Dendritic cell treated with granulocyte-macrophage colony-stimulating factor and Interleukin-4, amounts not matched to agents 40 ng/mL and 50 ng/mL, for 4 days (primary cell): ENCODE measurements around the gene ROBO1.

Source experiments
- H3K27ac Mint-ChIP-seq: one replicate; pipeline ENCODE4 v1.8.0; 2022; ENCODE audit warnings: mild to moderate bottlenecking, mixed read lengths
- H3K27me3 Mint-ChIP-seq: one replicate; pipeline ENCODE4 v1.8.0; 2022; ENCODE audit warnings: mild to moderate bottlenecking, mixed read lengths
- H3K36me3 Mint-ChIP-seq: one replicate; pipeline ENCODE4 v1.8.0; 2022; ENCODE audit warnings: low read depth, mixed read lengths
- H3K4me1 Mint-ChIP-seq: one replicate; pipeline ENCODE4 v1.8.0; 2022; ENCODE audit warnings: low read depth, mixed read lengths
- H3K4me3 Mint-ChIP-seq: one replicate; pipeline ENCODE4 v1.8.0; 2022; ENCODE audit warnings: mild to moderate bottlenecking, moderate library complexity, mixed read lengths
- H3K9me3 Mint-ChIP-seq: one replicate; pipeline ENCODE4 v1.8.0; 2022; ENCODE audit warnings: mixed read lengths
- intact Hi-C: fragments of 100-400 bp; cut with micrococcal nuclease; formaldehyde crosslinking; loops from one replicate; pipeline ENCODE4 v1.15.0; 2022

Gene ROBO1

GRCh38 chr3:79560698-79561097, 207.1 kb downstream of the ROBO1 start:
- no peaks in the 10 kb centered on the region for H3K4me1 Mint-ChIP-seq
- no peaks in the 10 kb centered on the region for H3K36me3 Mint-ChIP-seq
- H3K4me3 Mint-ChIP-seq = no peak overlapping the region
- intact Hi-C loops = no loop called here
- no peak overlapping the region for H3K27ac Mint-ChIP-seq
- H3K9me3 Mint-ChIP-seq = no peaks in the 10 kb centered on the region
- H3K27me3 Mint-ChIP-seq = no peaks in the 10 kb centered on the region

DNA sequence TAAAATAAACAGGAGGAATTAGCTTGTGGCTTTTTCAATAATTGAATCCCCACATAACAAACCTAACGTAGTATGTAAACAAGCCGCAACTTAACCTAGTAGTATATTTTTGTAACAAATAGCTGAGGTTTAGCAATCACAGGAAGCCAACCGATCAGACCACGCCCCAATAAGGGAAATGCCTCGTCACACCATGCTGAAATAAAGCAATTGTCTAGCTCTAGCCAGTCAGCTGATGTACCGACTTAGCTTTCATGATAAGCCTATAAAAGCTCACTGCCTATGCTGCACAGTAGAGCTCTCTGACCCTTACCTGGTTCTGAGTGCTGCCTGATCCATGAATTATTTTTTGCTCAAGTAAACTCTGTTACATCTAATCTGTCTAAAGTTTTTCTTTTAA, 208.9 kb downstream of the ROBO1 start:
- no peaks in the 10 kb centered on the region for H3K4me1 Mint-ChIP-seq
- H3K27me3 Mint-ChIP-seq = no peaks in the 10 kb centered on the region
- H3K27ac Mint-ChIP-seq = no peak overlapping the region
- no peak overlapping the region for H3K4me3 Mint-ChIP-seq
- no peaks in the 10 kb centered on the region for H3K9me3 Mint-ChIP-seq
- H3K36me3 Mint-ChIP-seq = no peaks in the 10 kb centered on the region
- intact Hi-C loops = no loop called here

DNA sequence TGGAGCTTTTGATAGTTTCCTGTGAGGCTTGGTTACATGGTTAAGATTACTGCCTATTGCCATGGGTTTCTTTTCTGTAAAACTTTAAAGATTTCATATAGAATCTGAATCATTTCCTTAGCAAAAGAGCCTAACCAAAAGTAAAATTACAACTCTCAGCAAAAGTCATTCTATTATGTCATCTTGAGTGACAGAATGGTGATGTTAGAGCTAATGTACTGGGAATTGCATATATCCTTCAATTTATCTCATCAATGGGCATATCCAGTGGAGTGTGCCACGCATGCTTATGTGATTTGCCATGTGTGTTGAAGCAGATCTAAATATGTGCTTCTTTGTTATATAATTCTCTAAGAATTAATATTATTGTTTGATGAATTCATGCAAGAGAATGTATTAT, 212.1 kb downstream of the ROBO1 start:
- H3K27ac Mint-ChIP-seq = no peak overlapping the region
- H3K4me3 Mint-ChIP-seq = no peak overlapping the region
- no peaks in the 10 kb centered on the region for H3K36me3 Mint-ChIP-seq
- no peaks in the 10 kb centered on the region for H3K27me3 Mint-ChIP-seq
- H3K4me1 Mint-ChIP-seq = no peaks in the 10 kb centered on the region
- no peaks in the 10 kb centered on the region for H3K9me3 Mint-ChIP-seq
- intact Hi-C loops = no loop called here

DNA sequence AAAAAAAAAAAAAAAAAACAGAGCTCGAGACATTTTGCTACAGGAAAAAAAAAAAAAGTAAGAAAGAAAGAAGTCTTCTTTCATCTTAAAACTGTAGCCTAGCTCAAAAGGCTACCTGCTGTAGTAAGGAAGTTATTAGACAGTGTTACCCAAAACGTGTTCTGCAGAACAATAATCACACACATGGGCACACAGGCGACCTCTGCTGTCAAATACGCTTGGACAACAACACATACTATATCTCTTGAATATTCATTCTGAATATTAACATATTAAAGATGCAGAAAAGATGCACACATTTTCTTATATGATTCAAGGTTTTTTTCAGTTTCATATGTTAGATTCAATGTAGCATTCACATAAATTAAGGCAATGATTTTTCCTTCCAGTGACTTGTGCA, 215.8 kb downstream of the ROBO1 start:
- intact Hi-C loops = no loop called here
- Mint-ChIP-seq H3K27me3 (no peaks in the 10 kb centered on the region), H3K36me3 (no peaks in the 10 kb centered on the region), H3K4me1 (no peaks in the 10 kb centered on the region), H3K9me3 (no peaks in the 10 kb centered on the region), H3K27ac (no peak overlapping the region), H3K4me3 (no peak overlapping the region)

DNA sequence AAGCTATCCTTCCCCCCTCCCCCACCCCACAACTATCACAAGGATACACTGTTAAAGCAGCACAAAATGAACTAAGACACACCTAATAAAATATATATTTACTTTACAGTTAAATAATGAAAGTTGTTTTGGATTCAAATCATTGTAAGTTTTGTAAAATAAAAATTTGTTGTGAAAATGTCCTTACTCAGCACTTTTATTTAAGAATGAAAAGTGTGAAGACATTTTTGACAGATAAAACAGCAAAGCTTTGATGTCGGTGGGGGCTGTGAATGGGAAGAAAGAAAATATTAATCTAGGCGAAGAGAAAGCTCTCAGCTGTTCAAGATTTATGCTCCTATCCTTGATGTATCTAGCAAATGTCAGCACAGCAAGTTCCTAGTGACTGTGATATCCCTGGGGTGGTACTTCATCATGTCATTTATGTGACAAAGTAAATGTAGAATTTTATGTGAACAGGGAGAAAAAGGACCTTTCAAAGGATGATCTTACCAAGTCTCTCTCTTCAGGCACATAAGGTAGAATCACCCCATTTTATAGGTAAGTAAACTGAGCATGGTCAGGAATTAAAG, 216.4 kb downstream of the ROBO1 start:
- Mint-ChIP-seq H3K9me3 (no peaks in the 10 kb centered on the region), H3K4me1 (no peaks in the 10 kb centered on the region), H3K36me3 (no peaks in the 10 kb centered on the region)

GRCh38 chr3:79543218-79543982, 224.4 kb downstream of the ROBO1 start:
- no peaks in the 10 kb centered on the region for H3K36me3 Mint-ChIP-seq
- H3K27me3 Mint-ChIP-seq = no peaks in the 10 kb centered on the region
- intact Hi-C loops = no loop called here
- no peak overlapping the region for H3K4me3 Mint-ChIP-seq
- no peak overlapping the region for H3K27ac Mint-ChIP-seq
- no peaks in the 10 kb centered on the region for H3K9me3 Mint-ChIP-seq
- H3K4me1 Mint-ChIP-seq = no peaks in the 10 kb centered on the region

More for the DNA sequence above, 216.4 kb downstream of the ROBO1 start:
- no peak overlapping the region for H3K4me3 Mint-ChIP-seq
- no peaks in the 10 kb centered on the region for H3K27me3 Mint-ChIP-seq
- intact Hi-C loops = no loop called here
- no peak overlapping the region for H3K27ac Mint-ChIP-seq

GRCh38 chr3:79534727-79535126, 233.1 kb downstream of the ROBO1 start:
- no peaks in the 10 kb centered on the region for H3K4me1 Mint-ChIP-seq

GRCh38 chr3:79531566-79532295, 236.1 kb downstream of the ROBO1 start:
- no peaks in the 10 kb centered on the region for H3K36me3 Mint-ChIP-seq
- no peaks in the 10 kb centered on the region for H3K9me3 Mint-ChIP-seq
- H3K4me3 Mint-ChIP-seq = no peak overlapping the region
- no peaks in the 10 kb centered on the region for H3K4me1 Mint-ChIP-seq
- intact Hi-C loops = no loop called here
- H3K27ac Mint-ChIP-seq = no peak overlapping the region
- H3K27me3 Mint-ChIP-seq = no peaks in the 10 kb centered on the region

More at GRCh38 chr3:79534727-79535126, 233.1 kb downstream of the ROBO1 start:
- Mint-ChIP-seq H3K36me3 (no peaks in the 10 kb centered on the region), H3K4me3 (no peak overlapping the region), H3K9me3 (no peaks in the 10 kb centered on the region), H3K27ac (no peak overlapping the region), H3K27me3 (no peaks in the 10 kb centered on the region)
- intact Hi-C loops = no loop called here

DNA sequence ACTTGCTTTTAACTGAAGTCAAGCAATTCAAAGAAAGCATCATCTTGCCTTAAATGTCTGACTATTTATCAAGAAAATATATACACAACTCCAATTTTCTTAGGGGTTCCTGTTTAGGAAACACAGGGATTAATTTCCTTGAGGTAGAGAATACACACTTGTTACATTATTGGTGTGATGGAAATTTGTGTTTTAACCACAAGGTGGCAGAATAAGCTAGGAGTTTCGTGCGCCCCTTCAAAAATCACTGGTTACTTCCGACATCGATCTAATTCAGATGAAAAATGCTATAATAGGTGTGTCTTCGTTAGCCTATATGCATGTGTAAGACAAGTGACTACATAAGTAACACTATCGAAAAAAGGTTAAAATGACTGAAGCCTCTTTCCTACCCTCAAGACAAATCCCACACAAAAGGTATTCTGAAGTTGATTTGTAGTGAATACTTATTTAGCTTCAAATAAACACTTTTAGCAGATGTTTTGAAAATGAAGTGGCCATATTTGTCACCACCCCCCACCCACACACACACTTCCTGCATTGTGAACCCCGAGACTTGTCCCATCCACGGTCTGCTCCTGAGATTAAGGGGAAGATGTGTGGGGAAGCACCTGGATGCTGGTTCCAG, 246.5 kb downstream of the ROBO1 start:
- no peaks in the 10 kb centered on the region for H3K9me3 Mint-ChIP-seq
- intact Hi-C loops = no loop called here

DNA sequence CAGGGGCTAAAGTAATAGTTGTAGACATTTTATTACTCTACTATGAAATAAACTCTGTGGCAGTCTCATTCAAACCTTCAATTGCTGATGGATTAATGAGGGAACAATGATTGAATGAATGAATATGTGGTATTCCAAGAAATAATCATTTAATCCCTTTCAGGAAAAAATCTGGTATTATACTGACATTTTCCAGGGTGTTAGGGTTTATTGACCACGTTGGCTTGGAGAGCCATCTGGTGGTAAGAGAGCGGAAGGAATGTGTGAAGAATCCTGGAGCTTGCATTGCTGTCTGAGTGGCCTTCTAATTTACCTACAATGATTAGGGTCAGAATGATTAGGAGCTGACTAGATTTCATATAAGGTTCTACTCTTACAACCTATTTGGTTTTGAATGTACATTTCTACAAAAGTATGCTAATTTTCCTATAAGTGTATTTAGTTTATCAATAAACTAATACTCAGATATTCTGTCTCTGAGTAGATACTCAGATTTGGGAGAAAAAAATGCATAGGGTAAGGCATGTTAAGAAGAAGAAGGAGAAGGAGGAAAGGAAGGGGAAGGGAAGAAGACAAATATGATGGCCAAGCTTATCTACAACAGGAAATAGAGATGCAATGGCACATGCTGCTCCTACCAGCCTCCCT, 249.9 kb downstream of the ROBO1 start:
- intact Hi-C loops = no loop called here

More for the DNA sequence above, 246.5 kb downstream of the ROBO1 start:
- Mint-ChIP-seq H3K36me3 (no peaks in the 10 kb centered on the region), H3K27me3 (no peaks in the 10 kb centered on the region), H3K4me1 (no peaks in the 10 kb centered on the region), H3K27ac (no peak overlapping the region), H3K4me3 (no peak overlapping the region)

DNA sequence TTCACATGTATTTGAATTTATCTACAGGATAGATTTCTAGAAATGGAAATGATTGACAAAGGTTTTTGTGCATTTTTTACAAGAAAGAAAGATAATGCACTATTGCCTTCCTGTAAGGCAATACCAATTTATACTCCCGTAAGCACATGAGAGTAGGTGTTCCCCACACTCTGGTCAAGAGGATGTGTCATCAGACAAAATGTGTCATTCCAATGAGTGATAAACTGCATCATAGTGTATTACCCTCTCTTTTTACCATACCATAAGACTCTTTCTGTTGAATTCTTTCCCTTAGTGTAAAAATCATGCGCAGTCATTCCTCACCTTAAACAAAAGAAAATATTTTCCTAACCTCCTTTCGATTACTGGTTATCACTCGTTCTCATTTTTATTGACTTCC, 251.0 kb downstream of the ROBO1 start:
- no peak overlapping the region for H3K27ac Mint-ChIP-seq
- no peaks in the 10 kb centered on the region for H3K36me3 Mint-ChIP-seq

More for the DNA sequence above, 249.9 kb downstream of the ROBO1 start:
- Mint-ChIP-seq H3K27me3 (no peaks in the 10 kb centered on the region), H3K9me3 (no peaks in the 10 kb centered on the region), H3K4me1 (no peaks in the 10 kb centered on the region), H3K36me3 (no peaks in the 10 kb centered on the region), H3K27ac (no peak overlapping the region), H3K4me3 (no peak overlapping the region)

GRCh38 chr3:79515072-79515471, 252.7 kb downstream of the ROBO1 start:
- no peaks in the 10 kb centered on the region for H3K27me3 Mint-ChIP-seq
- no peaks in the 10 kb centered on the region for H3K36me3 Mint-ChIP-seq
- no peak overlapping the region for H3K27ac Mint-ChIP-seq
- H3K9me3 Mint-ChIP-seq = no peaks in the 10 kb centered on the region
- no peak overlapping the region for H3K4me3 Mint-ChIP-seq
- no peaks in the 10 kb centered on the region for H3K4me1 Mint-ChIP-seq
- intact Hi-C loops = no loop called here

More for the DNA sequence above, 251.0 kb downstream of the ROBO1 start:
- Mint-ChIP-seq H3K27me3 (no peaks in the 10 kb centered on the region), H3K4me1 (no peaks in the 10 kb centered on the region), H3K9me3 (no peaks in the 10 kb centered on the region), H3K4me3 (no peak overlapping the region)
- intact Hi-C loops = no loop called here

- Mint-ChIP-seq H3K4me1 (no peaks in the 10 kb centered on the region), H3K4me3 (no peak overlapping the region), H3K36me3 (no peaks in the 10 kb centered on the region), H3K27ac (no peak overlapping the region), H3K27me3 (no peaks in the 10 kb centered on the region), H3K9me3 (no peaks in the 10 kb centered on the region)
- intact Hi-C loops = no loop called here
These were observed 253.7 kb downstream of the ROBO1 start for GRCh38 chr3:79514069-79514468.

GRCh38 chr3:79506751-79507150, 261.0 kb downstream of the ROBO1 start:
- H3K27me3 Mint-ChIP-seq = no peaks in the 10 kb centered on the region
- H3K4me3 Mint-ChIP-seq = no peak overlapping the region
- H3K4me1 Mint-ChIP-seq = no peaks in the 10 kb centered on the region
- intact Hi-C loops = no loop called here
- H3K36me3 Mint-ChIP-seq = no peaks in the 10 kb centered on the region
- peaks cover 7% of the 10 kb centered on the region for H3K9me3 Mint-ChIP-seq
- H3K27ac Mint-ChIP-seq = no peak overlapping the region
